ENCODE data around the gene CTF1.

- TF ChIP-seq POLR2A (IDR thresholded peaks at IDR 0.05) = no peak
- no peak for TF ChIP-seq CTCF (IDR thresholded peaks at IDR 0.05)
Observed at GRCh38 chr16:30929167-30929566, 32.8 kb downstream of the CTF1 start.

Data from adrenal gland (tissue), 5 donors.